WTC11 (cell line): ENCODE data around the gene ARHGAP23. TPM values are rescaled to one million over a fixed set of nuclear protein-coding genes. Genes with fewer than 3 reads are reported as not detected.

ENCODE experiments used
- ATAC-seq: fragments of 200-7000 bp; cut with Tn5 transposase; 2 replicates; pipeline ENCODE4 v1.10.0; 2021; ENCODE audit warnings: mild to moderate bottlenecking, moderate library complexity
- CTCF ChIA-PET: fragments of 300-600 bp; sonication (Branson Sonifier 250); formaldehyde crosslinking; loops from one replicate; lab custom pipeline; 2021; ENCODE audit warnings: antibody characterized with exemption; lab: Charles Lee
- POLR2A ChIA-PET: fragments of 350-600 bp; sonication (Branson Sonifier 250); formaldehyde crosslinking; loops from one replicate; lab custom pipeline; 2021; ENCODE audit warnings: antibody characterized with exemption; lab: Charles Lee
- DNase-seq: peaks from one replicate; pipeline ENCODE4 v3.0.0; 2021; ENCODE audit warnings: low spot score
- H3K27ac Mint-ChIP-seq: 2 replicates; pipeline ENCODE4 v1.8.0; 2021; ENCODE audit warnings: mixed read lengths
- H3K27me3 Mint-ChIP-seq: 2 replicates; pipeline ENCODE4 v1.8.0; 2021; ENCODE audit warnings: low read depth, mild to moderate bottlenecking, moderate library complexity, mixed read lengths
- H3K36me3 Mint-ChIP-seq: 2 replicates; pipeline ENCODE4 v1.8.0; 2021; ENCODE audit warnings: mixed read lengths
- H3K4me1 Mint-ChIP-seq: 2 replicates; pipeline ENCODE4 v1.8.0; 2022; ENCODE audit warnings: mixed read lengths
- H3K4me3 Mint-ChIP-seq: 2 replicates; pipeline ENCODE4 v1.8.0; 2021; ENCODE audit warnings: mild to moderate bottlenecking, moderate library complexity, mixed read lengths
- H3K9me3 Mint-ChIP-seq: 2 replicates; pipeline ENCODE4 v1.8.0; 2021; ENCODE audit warnings: mixed read lengths
- ATF1 ChIP-seq: sonication (generic); formaldehyde crosslinking; IDR thresholded peaks from 2 replicates; pipeline ENCODE4 v1.8.1; 2023; ENCODE audit warnings: mild to moderate bottlenecking, moderate library complexity, missing genetic modification reagents
- ATF3 ChIP-seq: sonication (generic); formaldehyde crosslinking; conservative IDR thresholded peaks from 2 replicates; pipeline ENCODE4 v1.8.1; 2022; ENCODE audit warnings: mild to moderate bottlenecking, missing genetic modification reagents
- ATF6 ChIP-seq: sonication (generic); formaldehyde crosslinking; IDR thresholded peaks from 2 replicates; pipeline ENCODE4 v1.8.1; 2023; ENCODE audit warnings: mild to moderate bottlenecking, missing genetic modification reagents
- CDX4 ChIP-seq: fragments of 250-450 bp; sonication (Bioruptor Pico); IDR thresholded peaks from 2 replicates; pipeline ENCODE4 v1.9.0; 2021; ENCODE audit warnings: moderate library complexity, mild to moderate bottlenecking, inconsistent platforms, borderline replicate concordance
- ELF4 ChIP-seq: sonication (generic); formaldehyde crosslinking; IDR thresholded peaks from 2 replicates; pipeline ENCODE4 v1.8.1; 2022; ENCODE audit warnings: low read depth, mild to moderate bottlenecking, moderate library complexity, missing genetic modification reagents
- ETV6 ChIP-seq: sonication (generic); formaldehyde crosslinking; IDR thresholded peaks from 2 replicates; pipeline ENCODE4 v1.8.1; 2022; ENCODE audit warnings: mild to moderate bottlenecking, missing genetic modification reagents
- FOXP1 ChIP-seq: sonication (generic); formaldehyde crosslinking; IDR thresholded peaks from 2 replicates; pipeline ENCODE4 v1.8.0; 2022; ENCODE audit warnings: missing genetic modification reagents, mild to moderate bottlenecking, moderate library complexity, borderline replicate concordance
- FOXP4 ChIP-seq: sonication (generic); formaldehyde crosslinking; IDR thresholded peaks from 2 replicates; pipeline ENCODE4 v1.8.0; 2022; ENCODE audit warnings: mild to moderate bottlenecking, missing genetic modification reagents
- GTF2I ChIP-seq: fragments of 250-450 bp; sonication (Bioruptor Pico); conservative IDR thresholded peaks from 2 replicates; pipeline ENCODE4 v1.4.0; 2021; ENCODE audit warnings: mild to moderate bottlenecking
- IRF1 ChIP-seq: sonication (generic); formaldehyde crosslinking; IDR thresholded peaks from 2 replicates; pipeline ENCODE4 v1.8.0; 2023; ENCODE audit warnings: missing genetic modification reagents
- NFYB ChIP-seq: sonication (generic); formaldehyde crosslinking; conservative IDR thresholded peaks from 2 replicates; pipeline ENCODE4 v1.8.0; 2022; ENCODE audit warnings: low read depth, missing genetic modification reagents
- NR3C1 ChIP-seq: sonication (generic); formaldehyde crosslinking; conservative IDR thresholded peaks from 2 replicates; pipeline ENCODE4 v1.8.1; 2023; ENCODE audit warnings: low read depth, mild to moderate bottlenecking, missing genetic modification reagents
- SMAD4 ChIP-seq: sonication (generic); formaldehyde crosslinking; IDR thresholded peaks from 2 replicates; pipeline ENCODE4 v1.8.0; 2022; ENCODE audit warnings: mild to moderate bottlenecking, missing genetic modification reagents
- SOX15 ChIP-seq: fragments of 250-450 bp; sonication (Bioruptor Pico); IDR thresholded peaks from 2 replicates; pipeline ENCODE4 v1.9.0; 2021; ENCODE audit warnings: mild to moderate bottlenecking
- STAT6 ChIP-seq: sonication (generic); formaldehyde crosslinking; conservative IDR thresholded peaks from 2 replicates; pipeline ENCODE4 v1.8.1; 2023; ENCODE audit warnings: mild to moderate bottlenecking, low read depth, missing genetic modification reagents, moderate library complexity
- USF1 ChIP-seq: sonication (generic); formaldehyde crosslinking; IDR thresholded peaks from 2 replicates; pipeline ENCODE4 v1.8.0; 2022; ENCODE audit warnings: mild to moderate bottlenecking, missing genetic modification reagents
- ZBTB43 ChIP-seq: sonication (generic); formaldehyde crosslinking; IDR thresholded peaks from 2 replicates; pipeline ENCODE4 v1.8.1; 2023; ENCODE audit warnings: mild to moderate bottlenecking, missing genetic modification reagents
- ZMAT4 ChIP-seq: fragments of 250-450 bp; sonication (Bioruptor Pico); IDR thresholded peaks from 2 replicates; pipeline ENCODE4 v1.9.0; 2021; ENCODE audit warnings: mild to moderate bottlenecking
- ZNF138 ChIP-seq: sonication (generic); formaldehyde crosslinking; conservative IDR thresholded peaks from 2 replicates; pipeline ENCODE4 v1.8.1; 2022; ENCODE audit warnings: mild to moderate bottlenecking, moderate library complexity, missing genetic modification reagents
- ZNF317 ChIP-seq: sonication (generic); formaldehyde crosslinking; IDR thresholded peaks from 2 replicates; pipeline ENCODE4 v1.8.1; 2023; ENCODE audit warnings: low read depth, mild to moderate bottlenecking, moderate library complexity, missing genetic modification reagents, borderline replicate concordance
- ZNF396 ChIP-seq: fragments of 250-450 bp; sonication (Bioruptor Pico); IDR thresholded peaks from 2 replicates; pipeline ENCODE4 v1.8.0; 2021; ENCODE audit warnings: mild to moderate bottlenecking, moderate library complexity, borderline replicate concordance
- ZSCAN18 ChIP-seq: fragments of 250-450 bp; sonication (Bioruptor Pico); IDR thresholded peaks from 2 replicates; pipeline ENCODE4 v2.1.2; 2022; ENCODE audit warnings: mild to moderate bottlenecking, moderate library complexity
- total RNA-seq: library from RNA; stranded (reverse); gene quantifications from 3 replicates; pipeline ENCODE4 v1.2.3, GENCODE V29; 2021

The ARHGAP23 gene
- total RNA-seq, 1 experiment from 2014 or later, result 66.0 TPM

- ATAC-seq, result no peak
- Mint-ChIP-seq H3K4me1 (peaks cover 33% of the 10 kb centered on the region), H3K27me3 (peaks cover 48% of the 10 kb centered on the region), H3K36me3 (no peaks in the 10 kb centered on the region), H3K27ac (no peak overlapping the region), H3K9me3 (no peaks in the 10 kb centered on the region), H3K4me3 (no peak overlapping the region)
- POLR2A ChIA-PET, result interaction anchor here (0.6 kb wide), 1 partner anchor 21 kb away, joined by 3 read pairs; no protein-coding TSS in a partner anchor
- CTCF ChIA-PET, result interaction anchor here (1.0 to 19.6 kb wide), 12 partner anchors 9 to 212 kb away, joined by 3 to 341 read pairs (median 6); no protein-coding TSS in a partner anchor
- TF ChIP-seq ATF6 (CRISPR knock-in tag), result no peak
- no peak for TF ChIP-seq CDX4 (CRISPR knock-in tag)
- no peak for TF ChIP-seq ETV6 (CRISPR knock-in tag)
- no peak for TF ChIP-seq NR3C1 (CRISPR knock-in tag)
- DNase-seq, result no peak
Observed at GRCh38 chr17:38534498-38534885, 106.2 kb downstream of the ARHGAP23 start.

- H3K27ac Mint-ChIP-seq, result no peak overlapping the region
- ChIA-PET POLR2A (no interaction called here), CTCF (interaction anchor here (0.8 to 19.6 kb wide), 12 partner anchors 10 to 141 kb away, joined by 3 to 341 read pairs (median 11); no protein-coding TSS in a partner anchor)
- H3K4me1 Mint-ChIP-seq, result peaks cover 29% of the 10 kb centered on the region
- DNase-seq (no peak), ATAC-seq (no peak)
- no peaks in the 10 kb centered on the region for H3K9me3 Mint-ChIP-seq
- peaks cover 36% of the 10 kb centered on the region for H3K27me3 Mint-ChIP-seq
- no peaks in the 10 kb centered on the region for H3K36me3 Mint-ChIP-seq
- no peak overlapping the region for H3K4me3 Mint-ChIP-seq
- TF ChIP-seq IRF1 (CRISPR knock-in tag) (no peak), ZNF317 (no peak), GTF2I (CRISPR knock-in tag) (no peak), SMAD4 (CRISPR knock-in tag) (no peak), NFYB (CRISPR knock-in tag) (no peak), NR3C1 (CRISPR knock-in tag) (no peak), ZSCAN18 (CRISPR knock-in tag) (no peak), FOXP4 (CRISPR knock-in tag) (no peak), ZNF396 (CRISPR knock-in tag) (no peak), USF1 (CRISPR knock-in tag) (no peak), ATF1 (CRISPR knock-in tag) (no peak), ELF4 (CRISPR knock-in tag) (no peak), STAT6 (no peak), SOX15 (CRISPR knock-in tag) (no peak), ZBTB43 (CRISPR knock-in tag) (no peak), FOXP1 (CRISPR knock-in tag) (no peak), ZMAT4 (CRISPR knock-in tag) (no peak), ATF3 (CRISPR knock-in tag) (no peak), ZNF138 (CRISPR knock-in tag) (no peak)
Observed at GRCh38 chr17:38535886-38536285, 107.6 kb downstream of the ARHGAP23 start.
